Measurements from ENCODE around the gene ZCCHC10. TPM values are rescaled to one million over a fixed set of nuclear protein-coding genes. Genes with fewer than 3 reads are reported as not detected.

ZCCHC10 gene
- total and polyA plus RNA-seq, 2 donors (not counting 3 experiments of a cell fraction or from before 2014, with no cell fraction given), result 25.9 to 32.1 TPM

DNA sequence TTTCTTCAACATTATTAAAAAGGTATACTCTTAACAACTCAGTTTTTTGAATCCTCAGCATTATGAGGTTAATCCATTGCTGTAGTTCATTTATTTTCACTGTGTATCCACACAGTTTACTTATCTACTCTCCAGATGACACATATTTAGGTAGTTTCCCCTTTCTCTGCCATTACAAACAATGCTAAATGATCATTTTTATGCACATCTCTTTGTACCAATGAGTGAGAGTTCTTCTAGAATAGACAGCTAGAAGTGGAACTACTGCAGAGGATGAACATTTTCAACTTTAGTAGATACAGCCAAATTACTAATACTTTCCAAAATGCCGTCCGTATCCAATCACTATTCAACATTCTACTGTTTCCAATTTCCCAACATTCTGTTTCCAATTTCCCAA, 74.5 kb downstream of the ZCCHC10 start:
- dilution Hi-C loops (cut with MboI; ENCODE audit: extremely low pct_ligation_motif_present, low sequenced_read_pairs) (no loop called here), intact Hi-C loops (cut with micrococcal nuclease) (no loop called here)
- H3K4me2 ChIP-seq (ENCODE audit: insufficient read depth, low read length), result no peak overlapping the region
- no peaks in the 10 kb centered on the region for H3K9me1 ChIP-seq (replicated peaks; ENCODE audit: control insufficient read depth, extremely low read depth, insufficient read depth, low read length)
- no peak overlapping the region for H3K9ac ChIP-seq (replicated peaks; ENCODE audit: extremely low read depth, insufficient read depth, low read length)
- TF ChIP-seq, protein P1, sequence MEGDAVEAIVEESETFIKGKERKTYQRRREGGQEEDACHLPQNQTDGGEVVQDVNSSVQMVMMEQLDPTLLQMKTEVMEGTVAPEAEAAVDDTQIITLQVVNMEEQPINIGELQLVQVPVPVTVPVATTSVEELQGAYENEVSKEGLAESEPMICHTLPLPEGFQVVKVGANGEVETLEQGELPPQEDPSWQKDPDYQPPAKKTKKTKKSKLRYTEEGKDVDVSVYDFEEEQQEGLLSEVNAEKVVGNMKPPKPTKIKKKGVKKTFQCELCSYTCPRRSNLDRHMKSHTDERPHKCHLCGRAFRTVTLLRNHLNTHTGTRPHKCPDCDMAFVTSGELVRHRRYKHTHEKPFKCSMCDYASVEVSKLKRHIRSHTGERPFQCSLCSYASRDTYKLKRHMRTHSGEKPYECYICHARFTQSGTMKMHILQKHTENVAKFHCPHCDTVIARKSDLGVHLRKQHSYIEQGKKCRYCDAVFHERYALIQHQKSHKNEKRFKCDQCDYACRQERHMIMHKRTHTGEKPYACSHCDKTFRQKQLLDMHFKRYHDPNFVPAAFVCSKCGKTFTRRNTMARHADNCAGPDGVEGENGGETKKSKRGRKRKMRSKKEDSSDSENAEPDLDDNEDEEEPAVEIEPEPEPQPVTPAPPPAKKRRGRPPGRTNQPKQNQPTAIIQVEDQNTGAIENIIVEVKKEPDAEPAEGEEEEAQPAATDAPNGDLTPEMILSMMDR (IDR thresholded peaks at IDR 0.05; ENCODE audit: extremely low read depth in 1 of 2, insufficient read depth in 1 of 2, low read depth in 1 of 2, low read length in 2 of 2), result no peak
- TF ChIP-seq FOS (IDR thresholded peaks at IDR 0.05; ENCODE audit: borderline replicate concordance, insufficient read depth, low read length) (no peak), POLR2A (IDR thresholded peaks at IDR 0.05; ENCODE audit: low read depth, low read length) (no peak), JUN (IDR thresholded peaks at IDR 0.05; ENCODE audit: borderline replicate concordance, insufficient read depth, insufficient read length, low read depth) (no peak), EZH2 (IDR thresholded peaks at IDR 0.05; ENCODE audit: borderline replicate concordance, low read depth, low read length, severe bottlenecking) (no peak), GATA2 (IDR thresholded peaks at IDR 0.05; ENCODE audit: insufficient read depth, insufficient read length, low read depth, low read length) (no peak), POLR2AphosphoS5 (IDR thresholded peaks at IDR 0.05; ENCODE audit: insufficient read depth, low read depth, low read length) (no peak), MYC (IDR thresholded peaks at IDR 0.05; ENCODE audit: low read depth, low read length) (no peak)
- TF ChIP-seq, protein P2, sequence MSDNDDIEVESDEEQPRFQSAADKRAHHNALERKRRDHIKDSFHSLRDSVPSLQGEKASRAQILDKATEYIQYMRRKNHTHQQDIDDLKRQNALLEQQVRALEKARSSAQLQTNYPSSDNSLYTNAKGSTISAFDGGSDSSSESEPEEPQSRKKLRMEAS (IDR thresholded peaks at IDR 0.05; ENCODE audit: insufficient read depth, insufficient read length), result no peak
- no peak overlapping the region for H2AFZ ChIP-seq (ENCODE audit: low read depth, low read length)
- H3K36me3 ChIP-seq (ENCODE audit: control insufficient read depth in 2 of 2, extremely low read depth in 1 of 2, insufficient read depth in 2 of 2, low read length in 2 of 2), result peaks cover 0 to 4% of the 10 kb centered on the region in 2 experiments
- H3K79me2 ChIP-seq (ENCODE audit: control insufficient read depth, insufficient read depth, low read length), result peaks cover 94% of the 10 kb centered on the region
- H3K27me3 ChIP-seq (ENCODE audit: control insufficient read depth in 2 of 2, insufficient read depth in 2 of 2, low read length in 2 of 2), result no peaks in the 10 kb centered on the region
- POLR2A ChIA-PET, result no interaction called here
- no peak for DNase-seq (ENCODE audit: low read depth, low spot score)
- CTCF ChIA-PET, result no interaction called here
- BruUV-seq (replicated peaks), result no TSS peak
- no peak overlapping the region for H3K27ac ChIP-seq (ENCODE audit: insufficient read depth, low read depth, low read length)
- H3K4me1 ChIP-seq (ENCODE audit: control insufficient read depth, extremely low read depth, insufficient read depth, low read length), result peaks cover 26% of the 10 kb centered on the region
- no peak overlapping the region for H3K4me3 ChIP-seq (replicated peaks in 1 of 3; ENCODE audit: insufficient read depth in 1 of 3, low read depth in 1 of 3, low read length in 3 of 3)
- no peak for FAIRE-seq
- no peaks in the 10 kb centered on the region for H3K9me3 ChIP-seq (replicated peaks; ENCODE audit: control insufficient read depth, insufficient read depth, low read length)
- H4K20me1 ChIP-seq (replicated peaks; ENCODE audit: control insufficient read depth, extremely low read depth, insufficient read depth, low read length), result peaks cover 30% of the 10 kb centered on the region

All from endothelial cell of umbilical vein (primary cell).